IPS DF 19.7 (cell line): Measurements from ENCODE around the gene SDF4.

Source experiments
- DNase-seq: peaks from one replicate; pipeline ENCODE4 v3.0.0-alpha.2; 2013; ENCODE audit warnings: low read depth, low spot score

The SDF4 gene

GRCh38 chr1:1241588-1242219 lies 9.9 kb upstream of the SDF4 start:
- DNase-seq: no peak

- no peak for DNase-seq
Measured at GRCh38 chr1:1240822-1241587, 9.2 kb upstream of the SDF4 start.

DNA sequence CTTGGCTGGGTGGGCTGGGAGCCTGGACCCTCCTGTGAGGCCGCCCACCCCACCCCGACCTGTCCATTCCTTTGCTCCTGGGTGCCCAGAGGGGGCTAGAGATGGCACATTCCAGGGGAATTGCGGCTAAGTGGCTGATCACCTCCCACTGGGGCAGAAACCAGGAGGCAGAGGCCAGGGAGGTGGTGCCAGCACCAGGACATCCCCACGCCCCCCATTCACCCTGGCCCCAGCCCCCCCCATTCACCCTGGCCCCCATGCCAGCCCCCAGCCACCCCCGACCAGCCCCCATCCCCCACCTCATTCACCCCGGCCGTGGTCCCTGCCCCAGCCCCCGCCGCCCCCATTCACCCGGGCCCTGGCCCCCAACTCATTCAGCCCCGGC lies 8.5 kb upstream of the SDF4 start:
- no peak for DNase-seq

- no peak for DNase-seq
Measured at GRCh38 chr1:1239614-1240347, 8.0 kb upstream of the SDF4 start.

DNA sequence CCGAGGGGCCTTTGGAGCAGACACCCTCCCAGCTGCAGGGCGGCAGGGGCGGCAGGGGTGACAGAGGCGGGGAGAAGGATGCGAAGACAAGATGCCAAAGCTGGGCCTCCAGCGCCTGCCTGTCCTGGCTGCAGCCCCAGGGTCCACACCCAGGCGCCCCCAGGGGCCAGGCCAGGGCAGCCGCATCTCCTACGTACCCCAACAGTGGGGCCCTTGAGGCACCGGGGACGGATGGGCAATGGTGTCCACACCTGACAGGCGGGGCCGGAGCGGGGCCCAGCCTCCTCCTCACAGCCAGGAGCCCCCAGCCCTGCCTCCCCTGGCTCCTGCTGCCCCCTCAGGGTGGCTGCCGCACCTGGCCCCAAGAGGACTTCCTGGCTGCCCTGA lies 7.4 kb upstream of the SDF4 start:
- DNase-seq: no peak

GRCh38 chr1:1238702-1239178 lies 6.9 kb upstream of the SDF4 start:
- DNase-seq: no peak

DNA sequence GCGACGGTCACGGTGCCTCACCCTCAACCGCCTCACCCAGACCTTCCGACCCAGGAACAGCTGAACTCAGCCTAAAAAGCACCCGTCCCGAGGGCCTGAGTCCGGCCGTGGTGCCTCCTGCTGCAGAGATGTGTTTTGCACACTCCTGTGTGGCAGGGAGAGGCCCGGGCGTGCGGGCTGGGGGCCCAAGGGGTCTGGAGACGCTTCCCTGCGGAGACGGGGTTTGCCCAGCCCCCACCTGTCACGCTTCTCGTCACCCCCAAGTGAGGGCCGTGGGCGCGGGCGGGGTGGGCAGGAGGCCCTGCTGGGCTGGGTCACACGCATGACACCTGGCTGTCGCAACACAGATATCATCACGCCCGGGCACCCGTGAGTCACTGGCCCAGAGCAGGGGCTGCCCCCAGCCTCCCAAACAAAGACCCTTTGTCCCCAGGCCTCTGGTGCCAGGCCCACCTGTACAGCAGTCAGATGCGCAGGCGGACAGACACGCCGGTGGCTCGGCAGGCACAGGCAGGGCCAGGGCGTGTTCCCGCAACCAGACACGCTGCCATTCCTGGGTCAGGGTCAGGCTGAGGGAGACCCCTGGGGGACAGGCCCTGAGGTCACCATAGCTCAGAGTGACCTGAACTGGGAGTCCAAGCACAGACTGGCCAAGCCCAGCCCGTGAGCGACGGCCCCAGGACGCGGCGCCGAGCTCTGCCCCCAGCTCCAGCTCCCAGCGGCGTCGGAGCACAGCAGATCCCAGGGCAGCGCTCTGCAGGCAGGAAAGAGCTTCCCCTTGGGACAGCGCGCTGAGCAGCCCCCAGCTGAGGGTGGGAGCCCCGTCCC lies 6.3 kb upstream of the SDF4 start:
- no peak for DNase-seq

- DNase-seq: no peak
Measured at GRCh38 chr1:1236945-1237873, 5.4 kb upstream of the SDF4 start.

- DNase-seq: no peak
Measured at GRCh38 chr1:1236176-1236763, 4.5 kb upstream of the SDF4 start.

DNA sequence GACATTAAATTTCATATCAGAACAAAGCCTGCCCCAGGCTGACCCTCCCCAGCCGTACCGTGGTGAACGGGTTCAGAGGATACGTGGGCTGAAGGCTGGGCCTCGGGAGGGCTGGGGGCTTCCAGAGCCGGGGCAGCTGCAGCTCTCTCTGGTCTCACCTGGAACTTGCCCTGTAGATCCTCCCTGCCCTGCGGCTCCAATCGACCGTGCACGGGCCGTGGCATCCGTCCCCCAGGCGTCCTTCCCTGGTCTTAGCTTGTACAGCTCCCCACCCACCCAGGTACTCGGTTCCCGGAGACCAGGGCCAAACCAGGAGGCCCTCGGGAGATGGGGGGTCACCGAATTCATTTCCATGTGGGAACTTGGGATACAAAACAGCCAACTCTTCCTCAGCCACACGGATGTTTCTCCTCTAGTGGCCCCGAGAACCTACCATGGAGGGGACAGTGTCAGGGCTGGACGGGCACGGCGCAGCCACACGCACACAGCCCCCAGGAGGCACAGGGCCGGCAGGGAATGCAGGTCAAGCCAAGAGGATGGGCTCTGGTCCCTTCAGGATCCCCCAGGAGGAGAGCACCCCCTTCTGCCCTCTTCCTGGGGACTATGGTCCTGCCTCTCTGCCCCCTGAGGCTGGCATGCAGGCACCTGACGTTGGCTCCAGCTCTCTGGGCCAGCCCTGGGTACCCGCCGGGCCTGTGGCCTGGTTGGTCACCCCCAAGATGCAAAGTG lies 3.4 kb upstream of the SDF4 start:
- DNase-seq: no peak

DNA sequence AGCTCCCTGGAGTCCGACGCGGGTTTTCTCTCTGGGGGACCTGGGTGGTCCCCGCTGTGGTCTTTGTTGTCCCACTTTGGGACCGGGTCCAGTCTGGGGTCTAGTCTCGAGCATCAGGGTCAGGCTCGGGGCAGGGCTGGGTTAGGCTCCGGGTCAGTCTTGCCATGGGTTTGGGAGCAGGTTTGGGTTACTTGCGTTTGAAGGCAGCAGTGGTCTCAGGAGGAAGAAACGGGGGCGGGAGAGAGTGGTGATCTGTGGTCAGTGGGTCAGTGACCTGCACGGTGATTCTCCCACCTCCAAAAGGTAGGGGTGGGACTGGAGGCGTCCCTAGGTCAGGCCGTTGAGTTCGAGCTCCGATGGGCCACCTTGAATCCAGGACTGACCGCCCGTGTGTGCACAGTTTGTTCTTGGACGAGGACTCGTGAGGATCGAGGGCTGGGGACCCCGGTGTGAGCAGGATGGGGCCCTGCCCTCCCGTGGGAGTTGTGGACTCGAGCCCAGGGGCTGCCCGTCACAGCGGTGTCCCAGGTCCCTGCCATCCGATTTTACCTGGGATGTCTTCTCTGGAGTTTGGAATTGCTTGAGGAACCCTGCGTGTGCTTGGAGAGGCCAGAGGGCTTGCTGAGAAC lies 2.5 kb upstream of the SDF4 start:
- DNase-seq: no peak

DNA sequence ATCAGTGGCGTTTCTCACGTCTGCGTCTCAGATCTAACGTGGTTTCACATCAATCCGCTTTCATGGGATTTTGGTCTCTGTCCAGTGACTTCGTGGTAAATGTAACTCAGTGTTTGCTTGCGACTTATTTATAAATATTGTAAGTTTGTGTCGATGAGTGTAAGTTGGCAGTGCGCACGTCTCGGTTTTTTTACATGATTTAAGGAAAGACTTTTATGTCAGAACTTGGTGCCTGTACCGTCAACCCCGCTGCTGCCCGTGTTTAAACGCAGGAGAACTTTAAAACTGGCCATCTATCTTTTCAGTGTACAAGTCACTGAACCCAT lies 1.7 kb upstream of the SDF4 start:
- DNase-seq: no peak

- DNase-seq: no peak
Measured at GRCh38 chr1:1232796-1233566, 1.2 kb upstream of the SDF4 start.

- DNase-seq: no peak
Measured at GRCh38 chr1:1232208-1232795, 501 bp upstream of the SDF4 start, which contains the start of gene B3GALT6. B3GALT6 (plus strand) TSS chr1:1232237; CDS start chr1:1232279, 42 bp downstream.

DNA sequence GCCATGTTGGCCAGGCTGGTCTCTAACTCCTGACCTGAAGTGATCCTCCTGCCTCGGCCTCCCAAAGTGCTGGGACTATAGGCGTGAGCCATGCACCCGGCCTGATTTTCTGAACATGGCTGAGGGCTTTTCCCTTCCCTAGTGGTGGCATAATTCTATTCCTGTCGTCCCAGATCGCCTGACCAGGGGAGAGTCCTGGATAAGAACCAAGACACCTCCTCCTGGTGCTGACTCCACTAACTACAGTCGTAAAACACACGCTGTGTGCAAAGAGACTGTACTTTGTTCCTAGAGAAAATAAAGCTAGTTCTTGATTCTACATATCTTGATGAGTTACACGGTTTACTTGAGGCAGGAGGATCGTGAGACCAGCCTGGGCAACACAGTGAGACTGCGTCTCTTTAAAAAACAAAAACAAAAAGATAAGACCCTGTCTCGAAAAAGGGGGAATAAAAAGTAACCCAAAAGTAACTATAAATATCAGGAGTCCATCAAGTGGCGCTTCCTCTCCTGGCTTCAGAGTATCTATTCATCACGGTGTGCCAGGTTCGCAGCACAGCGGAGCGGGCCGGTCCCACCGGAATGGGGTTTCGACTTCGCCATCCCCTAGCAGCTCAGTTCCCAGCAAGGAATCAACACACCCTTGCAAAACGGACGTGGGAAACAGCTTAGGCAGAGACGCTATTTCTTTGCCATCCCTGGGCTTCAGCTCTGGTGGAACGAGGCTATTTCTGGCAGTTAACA lies 973 bp downstream of the SDF4 start:
- no peak for DNase-seq

DNA sequence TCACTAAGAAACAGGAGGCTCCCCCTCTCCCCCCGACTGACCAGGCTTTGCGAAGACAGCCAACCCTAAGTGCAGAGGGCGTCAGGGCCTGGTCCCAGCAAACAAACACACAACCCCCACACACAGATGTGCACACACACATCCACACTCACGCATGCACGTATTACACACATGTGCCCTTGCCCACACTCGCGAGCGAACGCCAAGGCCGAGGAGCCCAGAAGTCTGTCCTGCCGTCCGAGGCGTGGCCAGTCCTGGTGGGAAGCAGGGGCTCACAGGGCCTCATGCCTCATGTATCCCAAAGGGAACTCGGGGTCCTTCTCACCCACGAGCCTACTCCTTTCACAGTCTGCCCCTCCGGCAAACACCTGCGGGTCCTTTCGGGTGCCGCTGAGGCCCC lies 2.0 kb downstream of the SDF4 start:
- DNase-seq: no peak

DNA sequence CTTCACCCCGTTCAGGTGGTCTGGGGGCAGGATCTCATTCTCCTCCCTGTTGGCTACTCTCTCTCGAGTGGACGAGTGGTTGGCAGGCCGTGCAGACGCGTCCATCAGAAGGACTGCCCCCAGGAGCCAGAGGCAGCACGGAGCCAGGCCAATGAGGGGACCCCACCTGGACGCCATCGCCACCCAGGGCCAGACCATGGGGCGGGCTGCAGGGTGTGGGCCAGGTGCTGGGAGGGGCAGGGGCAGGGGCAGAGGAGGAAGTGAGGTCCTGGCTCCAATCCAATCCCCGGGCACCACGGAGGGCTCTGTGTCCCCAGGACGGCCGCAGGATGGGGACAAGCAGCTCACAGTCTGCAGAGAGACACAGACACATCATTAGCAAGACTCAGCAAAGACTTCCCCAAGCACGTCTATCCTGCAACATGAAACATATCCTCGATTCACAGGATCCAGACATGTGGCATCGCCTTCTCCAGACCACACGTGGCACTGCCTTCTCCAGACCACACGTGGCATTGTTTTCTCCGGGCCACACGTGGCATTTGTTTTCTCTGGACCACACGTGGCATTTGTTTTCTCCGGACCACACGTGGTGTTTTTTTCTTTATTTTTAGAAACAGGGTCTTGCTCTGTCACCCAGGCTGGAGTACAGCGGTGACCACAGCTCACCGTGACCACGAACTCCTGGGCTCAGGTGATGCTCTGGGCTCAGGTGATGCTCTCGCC lies 3.0 kb downstream of the SDF4 start:
- DNase-seq: no peak
